Trophoblast cell (in vitro differentiated cells and primary cell): ENCODE measurements around the gene SRSF3.
A peak's percentile ranks its signal among the peaks of the same experiment; 100 is the strongest.

Experiments
- DNase-seq, 2 donors: peaks; one replicate each; pipeline ENCODE4 v3.0.0-alpha.2; 2016
- H2AFZ ChIP-seq: 2 replicates; pipeline ENCODE4 v1.6.1; 2013; ENCODE audit warnings: low read length, moderate library complexity, mild to moderate bottlenecking; ENCODE audit not compliant: insufficient read depth, poor library complexity
- H2AK5ac ChIP-seq: 2 replicates; pipeline ENCODE4 v1.6.1; 2013; ENCODE audit warnings: mild to moderate bottlenecking, low read length
- H2BK120ac ChIP-seq: 2 replicates; pipeline ENCODE4 v1.6.1; 2013; ENCODE audit warnings: low read length, mild to moderate bottlenecking, moderate library complexity; ENCODE audit not compliant: insufficient read depth, poor library complexity
- H2BK12ac ChIP-seq: 2 replicates; pipeline ENCODE4 v1.6.1; 2013; ENCODE audit warnings: mild to moderate bottlenecking, low read length, moderate library complexity
- H2BK5ac ChIP-seq: 2 replicates; pipeline ENCODE4 v1.6.1; 2013; ENCODE audit warnings: low read length, low read depth, moderate library complexity, mild to moderate bottlenecking; ENCODE audit not compliant: poor library complexity
- H3K14ac ChIP-seq: 2 replicates; pipeline ENCODE4 v1.6.1; 2013; ENCODE audit warnings: mild to moderate bottlenecking, low read length
- H3K18ac ChIP-seq: 2 replicates; pipeline ENCODE4 v1.6.1; 2013; ENCODE audit warnings: mild to moderate bottlenecking, low read length
- H3K23ac ChIP-seq: 2 replicates; pipeline ENCODE4 v1.6.1; 2013; ENCODE audit warnings: low read length
- H3K27ac ChIP-seq: 2 replicates; pipeline ENCODE4 v1.5.1; 2013; ENCODE audit warnings: low read depth, mild to moderate bottlenecking, inconsistent platforms, low read length, moderate library complexity
- H3K27me3 ChIP-seq: 2 replicates; pipeline ENCODE4 v1.6.1; 2013; ENCODE audit warnings: inconsistent platforms, mild to moderate bottlenecking, low read length, moderate library complexity; ENCODE audit not compliant: insufficient read depth
- H3K36me3 ChIP-seq, 2 experiments: 1 replicate in 1 of 2; 2 replicates in 1 of 2; pipeline ENCODE4 v1.6.1; 2013; ENCODE audit warnings: low read length in 2 of 2, mild to moderate bottlenecking in 2 of 2, moderate library complexity in 1 of 2; ENCODE audit not compliant: insufficient read depth in 2 of 2, control insufficient read depth in 1 of 2
- H3K4ac ChIP-seq: 2 replicates; pipeline ENCODE4 v1.6.1; 2013; ENCODE audit warnings: low read depth, mild to moderate bottlenecking, low read length, moderate library complexity
- H3K4me1 ChIP-seq, 2 experiments: 1 replicate in 1 of 2; 2 replicates in 1 of 2; pipeline ENCODE4 v1.6.1; 2013; ENCODE audit warnings: low read length in 2 of 2, mild to moderate bottlenecking in 2 of 2, moderate library complexity in 1 of 2; ENCODE audit not compliant: insufficient read depth in 2 of 2, control insufficient read depth in 1 of 2
- H3K4me2 ChIP-seq: 2 replicates; pipeline ENCODE4 v1.6.1; 2013; ENCODE audit warnings: inconsistent platforms, mild to moderate bottlenecking, low read length, moderate library complexity
- H3K4me3 ChIP-seq: 2 replicates; pipeline ENCODE4 v1.5.1; 2013; ENCODE audit warnings: mild to moderate bottlenecking, low read depth, low read length, inconsistent platforms
- H3K79me1 ChIP-seq: one replicate; pipeline ENCODE4 v1.6.1; 2013; ENCODE audit warnings: low read length
- H3K79me2 ChIP-seq: 2 replicates; pipeline ENCODE4 v1.6.1; 2013; ENCODE audit warnings: low read length, mild to moderate bottlenecking; ENCODE audit not compliant: control insufficient read depth, insufficient read depth, poor library complexity
- H3K9ac ChIP-seq: 2 replicates; pipeline ENCODE4 v1.6.1; 2013; ENCODE audit warnings: mild to moderate bottlenecking, low read length
- H3K9me3 ChIP-seq: 2 replicates; pipeline ENCODE4 v1.6.1; 2013; ENCODE audit warnings: low read depth, mild to moderate bottlenecking, control low read depth, inconsistent platforms, low read length; ENCODE audit not compliant: insufficient read depth
- H4K12ac ChIP-seq: 2 replicates; pipeline ENCODE4 v1.6.1; 2013; ENCODE audit warnings: low read depth, mild to moderate bottlenecking, low read length, moderate library complexity
- H4K8ac ChIP-seq: 2 replicates; pipeline ENCODE4 v1.6.1; 2013; ENCODE audit warnings: low read depth, mild to moderate bottlenecking, low read length, moderate library complexity
- H4K91ac ChIP-seq: one replicate; pipeline ENCODE4 v1.6.1; 2013; ENCODE audit warnings: low read depth, mild to moderate bottlenecking, low read length, moderate library complexity
- WGBS: extraction: QIAGEN DNeasy Blood & Tissue Kit; methylation state at CpG from one replicate; pipeline ENCODE4 v1.1.7; 2013; ENCODE audit warnings: missing lambda C conversion rate; ENCODE audit not compliant: insufficient read length, insufficient coverage; ENCODE audit errors: extremely low coverage; 5-methylcytosine and 5-hydroxymethylcytosine counted together

SRSF3 gene

DNA sequence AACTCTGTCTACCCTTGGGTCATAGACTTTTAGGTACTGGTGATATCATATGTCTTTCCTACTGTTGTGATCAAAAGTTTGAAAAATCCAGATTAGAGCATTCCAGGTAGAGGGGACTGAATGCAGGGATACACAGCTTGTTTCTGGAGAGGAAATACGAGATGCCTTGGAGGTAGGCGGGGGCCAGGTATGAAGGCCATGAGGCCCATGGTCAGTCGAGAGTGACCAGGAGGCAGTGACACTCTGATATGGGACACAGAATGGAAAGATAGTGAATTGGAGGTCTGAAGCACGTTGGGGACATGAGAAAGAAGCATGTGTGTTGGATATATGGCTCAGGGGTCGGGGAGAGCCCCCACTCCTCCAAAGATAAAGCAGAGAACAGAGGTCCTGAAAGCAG is 16.1 kb upstream of the SRSF3 start:
- peak overlapping the region; percentile 63 for H3K14ac ChIP-seq
- H4K8ac ChIP-seq, result peak overlapping the region; percentile 22
- H3K9me3 ChIP-seq, result no peaks in the 10 kb centered on the region
- H3K4ac ChIP-seq, result peak overlapping the region; percentile 8
- H4K91ac ChIP-seq, result peak overlapping the region; percentile 41
- no peak overlapping the region for H3K4me2 ChIP-seq
- no peaks in the 10 kb centered on the region for H3K36me3 ChIP-seq
- peak overlapping the region; percentile 26 for H2BK120ac ChIP-seq
- peak overlapping the region; percentile 64 for H2BK5ac ChIP-seq
- no peak overlapping the region for H3K23ac ChIP-seq
- H3K4me1 ChIP-seq, result peaks cover 15 to 20% of the 10 kb centered on the region in 2 experiments
- H2AFZ ChIP-seq, result peak overlapping the region; percentile 9
- no peak overlapping the region for H4K12ac ChIP-seq
- no peak overlapping the region for H3K27ac ChIP-seq
- no peaks in the 10 kb centered on the region for H3K27me3 ChIP-seq
- no peak overlapping the region for H3K18ac ChIP-seq
- peaks cover 16% of the 10 kb centered on the region for H3K79me1 ChIP-seq
- WGBS, result no CpG with 5 or more reads among the region's 5 CpGs
- H2BK12ac ChIP-seq, result peak overlapping the region; percentile 89
- H3K79me2 ChIP-seq, result peaks cover 2% of the 10 kb centered on the region
- H3K9ac ChIP-seq, result no peak overlapping the region
- H3K4me3 ChIP-seq, result no peak overlapping the region
- H2AK5ac ChIP-seq, result peak overlapping the region; percentile 27
- peak in 1 of 2 donors; percentile 44 for DNase-seq

DNA sequence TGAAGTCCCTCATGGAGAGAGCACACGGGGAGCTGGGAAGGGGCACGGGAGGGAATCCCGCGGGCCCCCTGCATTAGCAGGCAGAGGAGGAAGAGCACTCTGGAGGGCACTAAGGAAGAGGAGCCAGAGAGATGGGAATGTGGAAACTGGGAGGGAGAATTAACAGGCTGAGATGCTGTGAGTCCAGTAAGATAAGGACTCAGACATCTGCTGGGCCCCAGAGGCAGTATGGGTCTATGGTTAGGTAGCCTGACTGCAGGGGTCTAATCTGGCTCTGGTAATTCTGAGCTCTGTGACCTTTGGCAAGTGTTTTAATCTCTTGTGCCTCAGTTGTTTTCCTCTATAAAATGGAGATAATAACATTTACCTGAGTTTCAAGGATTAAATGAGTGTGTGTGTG is 15.7 kb upstream of the SRSF3 start:
- Histone ChIP-seq H2BK12ac (peak overlapping the region; percentile 52), H3K9ac (no peak overlapping the region), H3K27me3 (no peaks in the 10 kb centered on the region), H4K8ac (peak overlapping the region; percentile 22), H3K27ac (no peak overlapping the region), H3K4me3 (no peak overlapping the region), H2BK120ac (peak overlapping the region; percentile 26), H3K4ac (no peak overlapping the region), H3K36me3 (no peaks in the 10 kb centered on the region), H3K9me3 (no peaks in the 10 kb centered on the region), H3K14ac (peak overlapping the region; percentile 63), H3K18ac (no peak overlapping the region), H2BK5ac (peak overlapping the region; percentile 64), H2AFZ (peak overlapping the region; percentile 9), H4K91ac (peak overlapping the region; percentile 41), H3K79me1 (peaks cover 16% of the 10 kb centered on the region), H3K4me2 (no peak overlapping the region), H3K79me2 (peaks cover 2% of the 10 kb centered on the region), H3K23ac (no peak overlapping the region), H4K12ac (no peak overlapping the region), H2AK5ac (peak overlapping the region; percentile 27), H3K4me1 (peaks cover 15 to 20% of the 10 kb centered on the region in 2 experiments)
- no CpG with 5 or more reads among the region's 4 CpGs for WGBS
- peak; percentile 57 to 70 for DNase-seq

- peak overlapping the region; percentile 47 for H2BK120ac ChIP-seq
These were observed 14.0 kb upstream of the SRSF3 start for GRCh38 chr6:36580184-36580526.

GRCh38 chr6:36581716-36582115 is 12.4 kb upstream of the SRSF3 start:
- DNase-seq, result peak in 1 of 2 donors; percentile 54
- Histone ChIP-seq H2AK5ac (no peak overlapping the region), H2BK12ac (no peak overlapping the region), H2AFZ (no peak overlapping the region), H2BK5ac (no peak overlapping the region), H3K79me2 (no peaks in the 10 kb centered on the region), H3K14ac (no peak overlapping the region), H3K18ac (no peak overlapping the region), H3K4ac (no peak overlapping the region), H4K8ac (no peak overlapping the region), H3K79me1 (peaks cover 13% of the 10 kb centered on the region), H3K9me3 (no peaks in the 10 kb centered on the region), H3K23ac (no peak overlapping the region), H3K27me3 (no peaks in the 10 kb centered on the region), H3K4me3 (no peak overlapping the region), H3K27ac (no peak overlapping the region), H4K12ac (peak overlapping the region; percentile 30), H2BK120ac (no peak overlapping the region), H3K4me2 (no peak overlapping the region), H3K4me1 (peaks cover 15 to 20% of the 10 kb centered on the region in 2 experiments), H4K91ac (no peak overlapping the region), H3K36me3 (no peaks in the 10 kb centered on the region), H3K9ac (no peak overlapping the region)
- no CpG with 5 or more reads among the region's 4 CpGs for WGBS

More at GRCh38 chr6:36580184-36580526, 14.0 kb upstream of the SRSF3 start:
- H3K18ac ChIP-seq, result no peak overlapping the region
- peak overlapping the region; percentile 51 for H4K8ac ChIP-seq
- H3K4ac ChIP-seq, result no peak overlapping the region
- H2AFZ ChIP-seq, result peak overlapping the region; percentile 69
- peaks cover 15 to 20% of the 10 kb centered on the region in 2 experiments for H3K4me1 ChIP-seq
- peak overlapping the region; percentile 91 for H4K12ac ChIP-seq
- H3K4me3 ChIP-seq, result no peak overlapping the region
- no peak overlapping the region for H2AK5ac ChIP-seq
- H4K91ac ChIP-seq, result peak overlapping the region; percentile 41
- peak overlapping the region; percentile 68 for H3K14ac ChIP-seq
- H3K9ac ChIP-seq, result no peak overlapping the region
- H3K23ac ChIP-seq, result no peak overlapping the region
- peak in 1 of 2 donors; percentile 52 for DNase-seq
- H3K79me2 ChIP-seq, result peaks cover 2% of the 10 kb centered on the region
- no peak overlapping the region for H3K4me2 ChIP-seq
- peak overlapping the region; percentile 80 for H3K27ac ChIP-seq
- no peaks in the 10 kb centered on the region for H3K9me3 ChIP-seq
- H2BK12ac ChIP-seq, result no peak overlapping the region
- H2BK5ac ChIP-seq, result peak overlapping the region; percentile 18
- H3K36me3 ChIP-seq, result no peaks in the 10 kb centered on the region
- peaks cover 16% of the 10 kb centered on the region for H3K79me1 ChIP-seq
- H3K27me3 ChIP-seq, result no peaks in the 10 kb centered on the region
- WGBS, result no CpG with 5 or more reads among the region's 8 CpGs
